Astrocyte of the spinal cord (primary cell): ENCODE data around the gene DNAI2.

Experiments used
- DNase-seq: peaks from one replicate; pipeline ENCODE4 v3.0.0; 2011; ENCODE audit warnings: low read depth, low spot score
- H3K4me3 ChIP-seq: 2 replicates; pipeline ENCODE4 v1.5.1; 2011; ENCODE audit warnings: low read depth, mild to moderate bottlenecking, low read length, moderate library complexity
- in situ Hi-C: cut with HindIII; loops from 2 replicates; pipeline ENCODE4 v1.10.0; 2017; ENCODE audit warnings: low sequenced_read_pairs
- TF ChIP-seq, protein P1 (sequence below): IDR thresholded peaks from 2 replicates; pipeline ENCODE4 v1.5.1; 2012; ENCODE audit warnings: low read depth, mild to moderate bottlenecking, low read length, inconsistent platforms

Gene DNAI2

DNA sequence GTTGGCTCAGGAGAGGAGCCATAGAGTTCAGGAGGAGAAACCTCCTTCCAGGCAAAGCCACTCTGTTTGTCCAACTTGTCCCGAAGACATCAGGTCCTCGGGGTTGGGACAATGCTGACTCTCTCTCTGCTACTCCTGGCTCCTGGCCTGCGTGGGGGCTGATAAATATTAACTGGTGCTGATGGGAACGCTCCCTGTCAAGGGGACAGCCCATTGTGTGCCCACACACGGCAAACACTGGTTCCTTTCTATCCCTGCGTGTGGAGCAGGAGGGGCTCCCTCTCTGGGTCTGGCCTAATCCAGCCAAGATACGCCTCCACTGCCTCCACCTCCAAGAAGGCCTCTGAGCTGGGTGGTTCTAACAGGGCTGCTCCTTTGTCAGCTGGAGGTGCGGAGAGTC, 56.4 kb downstream of the DNAI2 start:
- H3K4me3 ChIP-seq, result no peak overlapping the region
- no peak for DNase-seq
- TF ChIP-seq, protein P1, sequence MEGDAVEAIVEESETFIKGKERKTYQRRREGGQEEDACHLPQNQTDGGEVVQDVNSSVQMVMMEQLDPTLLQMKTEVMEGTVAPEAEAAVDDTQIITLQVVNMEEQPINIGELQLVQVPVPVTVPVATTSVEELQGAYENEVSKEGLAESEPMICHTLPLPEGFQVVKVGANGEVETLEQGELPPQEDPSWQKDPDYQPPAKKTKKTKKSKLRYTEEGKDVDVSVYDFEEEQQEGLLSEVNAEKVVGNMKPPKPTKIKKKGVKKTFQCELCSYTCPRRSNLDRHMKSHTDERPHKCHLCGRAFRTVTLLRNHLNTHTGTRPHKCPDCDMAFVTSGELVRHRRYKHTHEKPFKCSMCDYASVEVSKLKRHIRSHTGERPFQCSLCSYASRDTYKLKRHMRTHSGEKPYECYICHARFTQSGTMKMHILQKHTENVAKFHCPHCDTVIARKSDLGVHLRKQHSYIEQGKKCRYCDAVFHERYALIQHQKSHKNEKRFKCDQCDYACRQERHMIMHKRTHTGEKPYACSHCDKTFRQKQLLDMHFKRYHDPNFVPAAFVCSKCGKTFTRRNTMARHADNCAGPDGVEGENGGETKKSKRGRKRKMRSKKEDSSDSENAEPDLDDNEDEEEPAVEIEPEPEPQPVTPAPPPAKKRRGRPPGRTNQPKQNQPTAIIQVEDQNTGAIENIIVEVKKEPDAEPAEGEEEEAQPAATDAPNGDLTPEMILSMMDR, result no peak
- in situ Hi-C loops, result no loop called here

DNA sequence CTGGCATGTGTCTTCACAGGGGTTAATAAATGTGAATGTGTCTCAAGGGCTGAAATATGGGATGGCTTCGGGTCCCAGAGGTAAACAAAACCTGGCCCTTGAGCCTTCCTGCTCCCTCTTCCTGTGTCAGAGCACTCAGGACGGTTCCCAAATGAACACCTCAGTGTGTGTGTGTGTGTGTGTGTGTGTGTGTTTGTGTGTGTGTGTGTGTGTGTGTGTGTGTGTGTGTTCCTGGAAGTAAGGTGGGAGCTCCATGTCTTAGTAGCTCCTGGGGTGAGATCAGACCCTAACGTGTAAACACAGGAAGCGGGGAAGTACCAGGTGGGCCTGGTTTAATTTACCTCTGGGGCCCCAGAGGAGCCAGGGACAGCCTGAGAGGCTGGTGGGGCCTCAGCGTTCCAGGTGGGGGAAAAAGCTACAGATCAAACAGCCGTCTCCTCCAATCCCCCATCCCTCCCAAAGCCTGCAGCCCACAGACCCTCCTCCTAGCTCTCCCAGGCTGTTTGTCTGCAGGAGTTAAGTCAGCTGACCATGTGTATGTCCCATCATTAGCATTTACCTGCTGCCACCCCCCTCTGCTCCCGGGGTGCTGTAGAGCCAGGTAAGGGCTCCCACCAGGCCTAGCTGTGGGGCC, 58.1 kb downstream of the DNAI2 start:
- TF ChIP-seq, protein P1, result no peak
- H3K4me3 ChIP-seq, result no peak overlapping the region
- no peak for DNase-seq
- in situ Hi-C loops, result no loop called here

- in situ Hi-C loops, result no loop called here
- DNase-seq, result no peak
- H3K4me3 ChIP-seq, result no peak overlapping the region
- TF ChIP-seq, protein P1, result no peak
Measured at GRCh38 chr17:74332763-74333283, 58.8 kb downstream of the DNAI2 start.

GRCh38 chr17:74334393-74335039, 60.5 kb downstream of the DNAI2 start:
- in situ Hi-C loops, result no loop called here
- H3K4me3 ChIP-seq, result no peak overlapping the region
- TF ChIP-seq, protein P1, result no peak
- peak; percentile 3 for DNase-seq

- DNase-seq, result no peak
- in situ Hi-C loops, result no loop called here
- no peak overlapping the region for H3K4me3 ChIP-seq
- TF ChIP-seq, protein P1, result no peak
Measured at GRCh38 chr17:74335529-74336062, 61.6 kb downstream of the DNAI2 start.

GRCh38 chr17:74336307-74336706, 62.3 kb downstream of the DNAI2 start:
- in situ Hi-C loops, result no loop called here
- no peak overlapping the region for H3K4me3 ChIP-seq
- TF ChIP-seq, protein P1, result no peak
- DNase-seq, result no peak
